ENCODE results near the gene ANKMY1. TPM values are rescaled to one million over a fixed set of nuclear protein-coding genes. Genes with fewer than 3 reads are reported as not detected.

The ANKMY1 gene
- total and polyA plus RNA-seq, 2 of the 13 experiments (the other 11 are each of a cell fraction or from before 2014, with no cell fraction given): 11.7 to 18.8 TPM

DNA sequence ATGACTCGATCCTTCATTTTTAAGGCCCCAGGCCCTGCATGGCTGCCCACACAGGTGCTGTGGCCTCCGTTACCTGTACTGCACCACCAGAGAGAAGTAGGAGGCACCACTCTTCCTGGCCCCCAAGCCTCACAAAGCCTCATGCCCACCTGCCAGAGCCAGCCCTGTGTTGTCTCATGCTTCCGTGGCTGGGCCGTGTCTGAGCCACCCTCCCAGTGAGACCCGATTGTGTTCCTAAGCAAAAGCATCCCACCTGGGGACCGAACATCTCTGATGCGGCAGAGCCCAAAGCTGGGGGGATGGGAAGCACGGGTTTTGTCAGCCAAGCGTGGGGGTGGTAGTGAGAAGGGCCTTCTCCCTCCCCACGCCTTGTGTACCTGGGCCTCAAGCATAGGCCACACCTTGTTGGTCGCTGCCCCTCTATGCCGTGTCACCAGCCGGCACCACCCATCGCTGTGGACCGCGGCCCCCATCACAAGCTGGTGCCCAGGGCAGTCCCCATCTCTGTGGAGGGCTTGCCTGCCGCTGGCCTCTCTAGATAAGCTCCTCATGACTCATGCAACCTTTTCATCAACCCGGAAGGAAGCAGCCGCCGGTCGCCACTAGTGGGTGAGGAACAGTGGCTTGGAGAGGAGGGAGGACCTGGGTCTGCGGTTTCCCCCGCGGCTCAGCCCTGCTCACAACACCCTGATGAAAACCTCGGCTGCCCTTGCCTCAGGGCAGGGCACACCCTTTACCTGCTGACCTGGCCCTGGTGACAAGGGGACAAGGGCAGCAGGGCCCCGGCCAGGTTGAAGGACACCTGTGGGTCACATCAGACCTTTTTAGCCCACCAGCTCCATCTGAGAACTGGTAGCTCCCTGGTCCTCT lies 7.8 kb upstream of the ANKMY1 start (continued):
- TF ChIP-seq, protein P1, sequence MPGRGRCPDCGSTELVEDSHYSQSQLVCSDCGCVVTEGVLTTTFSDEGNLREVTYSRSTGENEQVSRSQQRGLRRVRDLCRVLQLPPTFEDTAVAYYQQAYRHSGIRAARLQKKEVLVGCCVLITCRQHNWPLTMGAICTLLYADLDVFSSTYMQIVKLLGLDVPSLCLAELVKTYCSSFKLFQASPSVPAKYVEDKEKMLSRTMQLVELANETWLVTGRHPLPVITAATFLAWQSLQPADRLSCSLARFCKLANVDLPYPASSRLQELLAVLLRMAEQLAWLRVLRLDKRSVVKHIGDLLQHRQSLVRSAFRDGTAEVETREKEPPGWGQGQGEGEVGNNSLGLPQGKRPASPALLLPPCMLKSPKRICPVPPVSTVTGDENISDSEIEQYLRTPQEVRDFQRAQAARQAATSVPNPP (CRISPR knock-in tag; IDR thresholded peaks at IDR 0.05): peak; percentile 12; the same call in 1 of the 2 replicates
- TF ChIP-seq NFYC (CRISPR knock-in tag; IDR thresholded peaks at IDR 0.05) (no peak), SMAD1 (CRISPR knock-in tag; IDR thresholded peaks at IDR 0.05; ENCODE audit: borderline replicate concordance, low read depth) (peak; percentile 35; the same call in 1 of the 2 replicates), ZNF652 (CRISPR knock-in tag; IDR thresholded peaks at IDR 0.05; ENCODE audit: borderline replicate concordance, low read depth) (peak; percentile 50; the same call in 1 of the 2 replicates), ZSCAN21 (CRISPR knock-in tag; IDR thresholded peaks at IDR 0.05; ENCODE audit: borderline replicate concordance) (no peak), PRDM4 (CRISPR knock-in tag; IDR thresholded peaks at IDR 0.05; ENCODE audit: borderline replicate concordance) (no peak), NONO (IDR thresholded peaks at IDR 0.05) (no peak), NONO (CRISPR knock-in tag; conservative IDR thresholded peaks at IDR 0.05) (no peak), ZMAT5 (CRISPR knock-in tag; IDR thresholded peaks at IDR 0.05; ENCODE audit: borderline replicate concordance, low read depth) (no peak), MED8 (CRISPR knock-in tag; IDR thresholded peaks at IDR 0.05; ENCODE audit: insufficient replicate concordance) (no peak), LCORL (IDR thresholded peaks at IDR 0.05) (no peak), LCORL (CRISPR knock-in tag; IDR thresholded peaks at IDR 0.05) (peak; percentile 60), ATRX (CRISPR knock-in tag; IDR thresholded peaks at IDR 0.05; ENCODE audit: borderline replicate concordance) (no peak), STAG1 (CRISPR knock-in tag; IDR thresholded peaks at IDR 0.05) (no peak), ZNF687 (CRISPR knock-in tag; IDR thresholded peaks at IDR 0.05) (peak; percentile 92)
- TF ChIP-seq, protein P2, sequence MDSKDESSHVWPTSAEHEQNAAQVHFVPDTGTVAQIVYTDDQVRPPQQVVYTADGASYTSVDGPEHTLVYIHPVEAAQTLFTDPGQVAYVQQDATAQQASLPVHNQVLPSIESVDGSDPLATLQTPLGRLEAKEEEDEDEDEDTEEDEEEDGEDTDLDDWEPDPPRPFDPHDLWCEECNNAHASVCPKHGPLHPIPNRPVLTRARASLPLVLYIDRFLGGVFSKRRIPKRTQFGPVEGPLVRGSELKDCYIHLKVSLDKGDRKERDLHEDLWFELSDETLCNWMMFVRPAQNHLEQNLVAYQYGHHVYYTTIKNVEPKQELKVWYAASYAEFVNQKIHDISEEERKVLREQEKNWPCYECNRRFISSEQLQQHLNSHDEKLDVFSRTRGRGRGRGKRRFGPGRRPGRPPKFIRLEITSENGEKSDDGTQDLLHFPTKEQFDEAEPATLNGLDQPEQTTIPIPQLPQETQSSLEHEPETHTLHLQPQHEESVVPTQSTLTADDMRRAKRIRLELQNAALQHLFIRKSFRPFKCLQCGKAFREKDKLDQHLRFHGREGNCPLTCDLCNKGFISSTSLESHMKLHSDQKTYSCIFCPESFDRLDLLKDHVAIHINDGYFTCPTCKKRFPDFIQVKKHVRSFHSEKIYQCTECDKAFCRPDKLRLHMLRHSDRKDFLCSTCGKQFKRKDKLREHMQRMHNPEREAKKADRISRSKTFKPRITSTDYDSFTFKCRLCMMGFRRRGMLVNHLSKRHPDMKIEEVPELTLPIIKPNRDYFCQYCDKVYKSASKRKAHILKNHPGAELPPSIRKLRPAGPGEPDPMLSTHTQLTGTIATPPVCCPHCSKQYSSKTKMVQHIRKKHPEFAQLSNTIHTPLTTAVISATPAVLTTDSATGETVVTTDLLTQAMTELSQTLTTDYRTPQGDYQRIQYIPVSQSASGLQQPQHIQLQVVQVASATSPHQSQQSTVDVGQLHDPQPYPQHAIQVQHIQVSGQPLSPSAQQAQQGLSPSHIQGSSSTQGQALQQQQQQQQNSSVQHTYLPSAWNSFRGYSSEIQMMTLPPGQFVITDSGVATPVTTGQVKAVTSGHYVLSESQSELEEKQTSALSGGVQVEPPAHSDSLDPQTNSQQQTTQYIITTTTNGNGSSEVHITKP (CRISPR knock-in tag; IDR thresholded peaks at IDR 0.05; ENCODE audit: low read depth): peak; percentile 70; the same call in 1 of the 2 replicates

Measured in HepG2 (cell line).